Keratinocyte (primary cell): ENCODE results near the gene POMT1.

ENCODE experiments used
- EZH2 ChIP-seq: IDR thresholded peaks from one replicate; pipeline ENCODE4 v1.6.1; 2012; ENCODE audit warnings: inconsistent platforms, mild to moderate bottlenecking, low read length, moderate library complexity
- TF ChIP-seq, protein P1 (sequence below), 3 experiments: IDR thresholded peaks in 1 of 3; conservative IDR thresholded peaks in 1 of 3; optimal IDR thresholded peaks in 1 of 3; 2 replicates in 2 of 3; 3 replicates in 1 of 3; pipeline versions ENCODE3 to v1.5.1; 2011; ENCODE audit warnings: low read length in 3 of 3, mild to moderate bottlenecking in 3 of 3, moderate library complexity in 2 of 3, control low read depth in 1 of 3, inconsistent platforms in 1 of 3; ENCODE audit not compliant: insufficient read depth in 2 of 3; ENCODE audit errors: extremely low read depth in 1 of 3

DNA sequence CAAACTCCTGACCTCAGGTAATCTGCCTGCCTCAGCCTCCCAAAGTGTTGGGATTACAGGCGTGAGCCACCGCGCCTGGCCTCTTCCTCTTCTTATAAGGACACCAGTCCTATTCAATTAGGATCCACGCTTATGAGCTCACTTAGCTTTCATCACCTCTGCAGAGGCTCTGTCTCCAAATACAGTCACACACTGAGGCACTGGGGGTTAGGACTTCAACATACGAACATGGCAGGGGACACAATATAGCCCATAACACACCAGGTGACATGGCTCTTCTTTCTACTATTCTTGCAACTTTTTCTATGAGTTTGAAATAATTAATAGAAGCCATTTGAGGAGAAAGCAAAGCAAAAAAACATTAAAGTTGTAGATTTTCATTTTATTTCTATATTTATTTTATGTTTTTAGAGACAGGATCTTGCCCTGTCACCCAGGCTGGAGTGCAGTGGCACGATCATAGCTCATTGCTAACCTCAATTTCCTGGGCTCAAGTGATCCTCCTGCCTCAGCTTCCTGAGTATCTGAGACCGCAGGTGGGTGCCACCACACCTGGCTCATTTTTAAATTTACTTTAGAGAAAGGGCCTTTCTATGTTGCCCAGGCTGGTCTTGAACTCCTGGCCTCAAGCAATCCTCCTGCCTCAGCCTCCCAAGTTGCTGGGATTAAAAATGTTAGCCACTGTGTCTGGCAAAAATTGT lies 36.7 kb downstream of the POMT1 start:
- no peak for TF ChIP-seq EZH2
- TF ChIP-seq, protein P1, sequence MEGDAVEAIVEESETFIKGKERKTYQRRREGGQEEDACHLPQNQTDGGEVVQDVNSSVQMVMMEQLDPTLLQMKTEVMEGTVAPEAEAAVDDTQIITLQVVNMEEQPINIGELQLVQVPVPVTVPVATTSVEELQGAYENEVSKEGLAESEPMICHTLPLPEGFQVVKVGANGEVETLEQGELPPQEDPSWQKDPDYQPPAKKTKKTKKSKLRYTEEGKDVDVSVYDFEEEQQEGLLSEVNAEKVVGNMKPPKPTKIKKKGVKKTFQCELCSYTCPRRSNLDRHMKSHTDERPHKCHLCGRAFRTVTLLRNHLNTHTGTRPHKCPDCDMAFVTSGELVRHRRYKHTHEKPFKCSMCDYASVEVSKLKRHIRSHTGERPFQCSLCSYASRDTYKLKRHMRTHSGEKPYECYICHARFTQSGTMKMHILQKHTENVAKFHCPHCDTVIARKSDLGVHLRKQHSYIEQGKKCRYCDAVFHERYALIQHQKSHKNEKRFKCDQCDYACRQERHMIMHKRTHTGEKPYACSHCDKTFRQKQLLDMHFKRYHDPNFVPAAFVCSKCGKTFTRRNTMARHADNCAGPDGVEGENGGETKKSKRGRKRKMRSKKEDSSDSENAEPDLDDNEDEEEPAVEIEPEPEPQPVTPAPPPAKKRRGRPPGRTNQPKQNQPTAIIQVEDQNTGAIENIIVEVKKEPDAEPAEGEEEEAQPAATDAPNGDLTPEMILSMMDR (optimal IDR thresholded peaks at IDR 0.05 in 1 of 3, IDR thresholded peaks at IDR 0.05 in 1 of 3, conservative IDR thresholded peaks at IDR 0.05 in 1 of 3; ENCODE audit: extremely low read depth in 1 of 3, insufficient read depth in 2 of 3, low read length in 3 of 3), result no peak
